Left ventricle myocardium inferior (tissue), 1 donor: ENCODE results near the gene CCDC57. TPM values are rescaled to one million over a fixed set of nuclear protein-coding genes. Genes with fewer than 3 reads are reported as not detected.
A peak's percentile ranks its signal among the peaks of the same experiment; 100 is the strongest.

Experiments used
- DNase-seq: peaks from one replicate; pipeline ENCODE4 v3.0.0-alpha.2; 2020
- H3K27ac ChIP-seq: fragments of 200-600 bp; replicated peaks from 2 replicates; pipeline ENCODE4 v1.8.0; 2021
- H3K27me3 ChIP-seq: fragments of 200-600 bp; 2 replicates; pipeline ENCODE4 v1.8.0; 2021; ENCODE audit warnings: low read depth
- H3K36me3 ChIP-seq: fragments of 200-600 bp; 2 replicates; pipeline ENCODE4 v1.8.0; 2021
- H3K4me1 ChIP-seq: fragments of 200-600 bp; 2 replicates; pipeline ENCODE4 v1.8.0; 2021
- H3K4me3 ChIP-seq: fragments of 200-600 bp; 2 replicates; pipeline ENCODE4 v1.8.0; 2021; ENCODE audit warnings: mild to moderate bottlenecking, moderate library complexity
- H3K9me3 ChIP-seq: fragments of 200-600 bp; replicated peaks from 2 replicates; pipeline ENCODE4 v1.8.0; 2021
- intact Hi-C: fragments of 100-400 bp; cut with micrococcal nuclease; formaldehyde crosslinking; loops from one replicate; pipeline ENCODE4 v1.11.0; 2022
- total RNA-seq: library from RNA; stranded (reverse); fragmentation: NEBNext Ultra II Directional; extraction: Animal tissue kit (Norgen Biotek cat#: 25700); gene quantifications from one replicate; pipeline ENCODE4 v1.2.1, GENCODE V29; 2021
- TF ChIP-seq, protein P1 (sequence below): fragments of 200-600 bp; IDR thresholded peaks from 2 replicates; pipeline ENCODE4 v1.8.0; 2021; ENCODE audit warnings: antibody characterized with exemption, mild to moderate bottlenecking, borderline replicate concordance
- donor health status: DM: no; HTN: yes; CAD: no; lungs with severe emphysema.

Gene CCDC57
- total RNA-seq, 1 donor from 2014 or later: 8.1 TPM

- H3K36me3 ChIP-seq: no peaks in the 10 kb centered on the region
- H3K27me3 ChIP-seq: no peaks in the 10 kb centered on the region
- H3K4me3 ChIP-seq: no peak overlapping the region
- H3K27ac ChIP-seq: no peak overlapping the region
- TF ChIP-seq, protein P1, sequence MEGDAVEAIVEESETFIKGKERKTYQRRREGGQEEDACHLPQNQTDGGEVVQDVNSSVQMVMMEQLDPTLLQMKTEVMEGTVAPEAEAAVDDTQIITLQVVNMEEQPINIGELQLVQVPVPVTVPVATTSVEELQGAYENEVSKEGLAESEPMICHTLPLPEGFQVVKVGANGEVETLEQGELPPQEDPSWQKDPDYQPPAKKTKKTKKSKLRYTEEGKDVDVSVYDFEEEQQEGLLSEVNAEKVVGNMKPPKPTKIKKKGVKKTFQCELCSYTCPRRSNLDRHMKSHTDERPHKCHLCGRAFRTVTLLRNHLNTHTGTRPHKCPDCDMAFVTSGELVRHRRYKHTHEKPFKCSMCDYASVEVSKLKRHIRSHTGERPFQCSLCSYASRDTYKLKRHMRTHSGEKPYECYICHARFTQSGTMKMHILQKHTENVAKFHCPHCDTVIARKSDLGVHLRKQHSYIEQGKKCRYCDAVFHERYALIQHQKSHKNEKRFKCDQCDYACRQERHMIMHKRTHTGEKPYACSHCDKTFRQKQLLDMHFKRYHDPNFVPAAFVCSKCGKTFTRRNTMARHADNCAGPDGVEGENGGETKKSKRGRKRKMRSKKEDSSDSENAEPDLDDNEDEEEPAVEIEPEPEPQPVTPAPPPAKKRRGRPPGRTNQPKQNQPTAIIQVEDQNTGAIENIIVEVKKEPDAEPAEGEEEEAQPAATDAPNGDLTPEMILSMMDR: no peak
- H3K9me3 ChIP-seq: no peaks in the 10 kb centered on the region
- DNase-seq: no peak
- H3K4me1 ChIP-seq: no peaks in the 10 kb centered on the region
- intact Hi-C loops: no loop called here
These were observed 139.8 kb downstream of the CCDC57 start for GRCh38 chr17:82072827-82073226.

- no peak overlapping the region for H3K27ac ChIP-seq
- H3K9me3 ChIP-seq: no peaks in the 10 kb centered on the region
- no peaks in the 10 kb centered on the region for H3K27me3 ChIP-seq
- H3K36me3 ChIP-seq: no peaks in the 10 kb centered on the region
- H3K4me3 ChIP-seq: no peak overlapping the region
- intact Hi-C loops: no loop called here
- H3K4me1 ChIP-seq: peaks cover 11% of the 10 kb centered on the region
- TF ChIP-seq, protein P1: no peak
- DNase-seq: no peak
These were observed 142.0 kb downstream of the CCDC57 start for GRCh38 chr17:82070611-82071010.

- peak within 1 kb of the TSS; percentile 97 for H3K4me3 ChIP-seq
These were observed 146.9 kb downstream of the CCDC57 start, which contains the start of gene DUS1L for GRCh38 chr17:82065638-82066303. TSS of gene DUS1L (minus strand) at chr17:82065804. CDS start at chr17:82065059, 745 bp downstream.

GRCh38 chr17:82065193-82065637, 147.4 kb downstream of the CCDC57 start:
- H3K36me3 ChIP-seq: peaks cover 33% of the 10 kb centered on the region
- H3K4me3 ChIP-seq: peak overlapping the region; percentile 97
- H3K27ac ChIP-seq: peak overlapping the region; percentile 86
- peaks cover 30% of the 10 kb centered on the region for H3K4me1 ChIP-seq
- H3K9me3 ChIP-seq: no peaks in the 10 kb centered on the region
- TF ChIP-seq, protein P1: no peak
- DNase-seq: no peak
- H3K27me3 ChIP-seq: no peaks in the 10 kb centered on the region
- intact Hi-C loops: no loop called here

More at GRCh38 chr17:82065638-82066303, 146.9 kb downstream of the CCDC57 start, which contains the start of gene DUS1L:
- TF ChIP-seq, protein P1: no peak
- Histone ChIP-seq H3K36me3 (peaks cover 27% of the 10 kb centered on the region), H3K27ac (peak within 1 kb of the TSS; percentile 86), H3K9me3 (no peaks in the 10 kb centered on the region), H3K27me3 (no peaks in the 10 kb centered on the region), H3K4me1 (peaks cover 30% of the 10 kb centered on the region)
- intact Hi-C loops: no loop called here
- DNase-seq: peak; percentile 74

DNA sequence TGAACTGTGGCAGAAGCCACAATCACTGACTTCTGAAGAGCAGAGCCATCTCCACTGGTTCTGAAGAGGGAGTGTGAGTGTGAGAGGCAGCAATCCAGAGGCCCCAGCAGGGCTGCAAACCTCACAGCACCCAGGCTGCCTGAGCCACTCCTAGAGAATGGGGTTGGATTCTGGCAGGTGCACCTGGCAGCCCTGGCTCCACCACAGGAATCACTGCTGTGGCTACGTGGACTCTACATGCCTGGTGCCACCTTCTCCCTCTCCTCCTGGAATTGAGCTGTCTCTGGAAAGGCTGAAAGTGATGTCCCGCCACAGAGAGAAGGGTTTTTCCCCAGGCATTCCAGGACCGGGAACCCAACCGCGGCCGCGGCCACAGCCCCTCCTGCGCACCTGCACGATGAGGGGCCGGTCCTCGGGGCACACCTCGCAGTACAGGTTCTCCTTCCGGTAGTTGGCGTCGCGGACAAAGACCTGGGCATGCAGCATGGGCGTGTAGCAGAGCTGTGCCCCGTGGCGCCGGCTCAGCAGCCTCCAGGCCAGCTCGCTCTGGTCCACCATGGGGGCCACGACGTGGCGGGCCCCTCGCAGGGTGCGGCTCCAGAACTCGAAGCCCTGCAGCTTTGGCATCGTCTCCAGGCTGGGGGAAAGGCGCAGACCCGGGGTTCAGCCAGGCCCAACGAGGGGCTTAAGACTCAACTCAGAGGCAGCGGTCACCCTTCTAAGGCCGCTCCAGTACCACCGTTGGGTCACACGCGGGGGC, 148.0 kb downstream of the CCDC57 start:
- Histone ChIP-seq H3K4me1 (peaks cover 30% of the 10 kb centered on the region), H3K27ac (peak overlapping the region; percentile 86), H3K9me3 (no peaks in the 10 kb centered on the region), H3K36me3 (peaks cover 39% of the 10 kb centered on the region), H3K27me3 (no peaks in the 10 kb centered on the region), H3K4me3 (peak overlapping the region; percentile 97)
- TF ChIP-seq, protein P1: no peak
- intact Hi-C loops: no loop called here
- no peak for DNase-seq
